HG03196 (cell line): ENCODE results near the gene GPC3.

Source experiments
- ATAC-seq: cut with Tn5 transposase; IDR thresholded peaks from one replicate; pipeline ENCODE4 v1.9.1; 2021; ENCODE audit not compliant: unreplicated experiment

The GPC3 gene

GRCh38 chrX:133611676-133612075 is 373.7 kb downstream of the GPC3 start:
- ATAC-seq = no peak

- ATAC-seq = no peak
Measured at GRCh38 chrX:133610056-133610455, 375.3 kb downstream of the GPC3 start.

GRCh38 chrX:133609166-133609565 is 376.2 kb downstream of the GPC3 start:
- ATAC-seq = no peak

- ATAC-seq = no peak
Measured at GRCh38 chrX:133608406-133608805, 377.0 kb downstream of the GPC3 start.

GRCh38 chrX:133607419-133608348 is 377.7 kb downstream of the GPC3 start:
- no peak for ATAC-seq

- no peak for ATAC-seq
Measured at GRCh38 chrX:133606990-133607389, 378.4 kb downstream of the GPC3 start.

GRCh38 chrX:133604801-133605200 is 380.6 kb downstream of the GPC3 start:
- ATAC-seq = no peak

GRCh38 chrX:133602881-133603280 is 382.5 kb downstream of the GPC3 start:
- no peak for ATAC-seq

- ATAC-seq = no peak
Measured at GRCh38 chrX:133601116-133601515, 384.3 kb downstream of the GPC3 start.

GRCh38 chrX:133600536-133600935 is 384.9 kb downstream of the GPC3 start:
- no peak for ATAC-seq

GRCh38 chrX:133598601-133599335 is 386.6 kb downstream of the GPC3 start:
- no peak for ATAC-seq

GRCh38 chrX:133594156-133594555 is 391.2 kb downstream of the GPC3 start:
- no peak for ATAC-seq

- ATAC-seq = no peak
Measured at GRCh38 chrX:133593531-133593930, 391.9 kb downstream of the GPC3 start.

- no peak for ATAC-seq
Measured at GRCh38 chrX:133590703-133591505, 394.5 kb downstream of the GPC3 start.

GRCh38 chrX:133588827-133589226 is 396.6 kb downstream of the GPC3 start:
- ATAC-seq = no peak

GRCh38 chrX:133587818-133588217 is 397.6 kb downstream of the GPC3 start:
- no peak for ATAC-seq

- ATAC-seq = no peak
Measured at GRCh38 chrX:133587071-133587470, 398.3 kb downstream of the GPC3 start.

GRCh38 chrX:133586443-133586842 is 399.0 kb downstream of the GPC3 start:
- no peak for ATAC-seq

- no peak for ATAC-seq
Measured at GRCh38 chrX:133583825-133584224, 401.6 kb downstream of the GPC3 start.

GRCh38 chrX:133580625-133581024 is 404.8 kb downstream of the GPC3 start:
- no peak for ATAC-seq

GRCh38 chrX:133579631-133580030 is 405.8 kb downstream of the GPC3 start:
- no peak for ATAC-seq
